Measurements from ENCODE around the gene GRK2. TPM values are rescaled to one million over a fixed set of nuclear protein-coding genes. Genes with fewer than 3 reads are reported as not detected.

GRK2 gene
- total RNA-seq, 1 donor from 2014 or later: 101 TPM

DNA sequence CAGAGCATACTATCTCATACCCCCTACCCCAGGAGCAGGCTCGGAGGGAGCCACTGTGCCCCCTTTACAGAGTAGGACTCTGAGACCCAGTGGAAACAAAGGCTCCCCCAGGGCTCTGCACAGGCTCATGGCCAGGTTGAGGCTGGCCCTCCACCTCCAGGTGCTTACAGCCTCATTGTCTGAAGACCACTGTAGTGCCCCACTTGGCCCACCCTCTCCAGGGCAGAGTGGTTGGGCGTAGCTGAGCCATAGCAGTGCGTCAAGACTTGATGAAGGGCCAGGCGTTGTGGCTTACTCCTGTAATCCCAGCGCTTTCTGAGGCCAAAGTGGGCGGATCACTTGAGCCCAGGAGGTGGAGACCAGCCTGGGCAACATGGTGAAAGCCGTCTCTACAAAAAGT lies 24.5 kb downstream of the GRK2 start:
- peak overlapping the region; percentile 99 for H3K27ac ChIP-seq
- H3K9me3 ChIP-seq: peaks cover 6% of the 10 kb centered on the region
- peak overlapping the region; percentile 99 for H3K4me3 ChIP-seq
- peaks cover 48% of the 10 kb centered on the region for H3K4me1 ChIP-seq
- H3K27me3 ChIP-seq (ENCODE audit: low read depth): no peaks in the 10 kb centered on the region
- TF ChIP-seq, protein P1, sequence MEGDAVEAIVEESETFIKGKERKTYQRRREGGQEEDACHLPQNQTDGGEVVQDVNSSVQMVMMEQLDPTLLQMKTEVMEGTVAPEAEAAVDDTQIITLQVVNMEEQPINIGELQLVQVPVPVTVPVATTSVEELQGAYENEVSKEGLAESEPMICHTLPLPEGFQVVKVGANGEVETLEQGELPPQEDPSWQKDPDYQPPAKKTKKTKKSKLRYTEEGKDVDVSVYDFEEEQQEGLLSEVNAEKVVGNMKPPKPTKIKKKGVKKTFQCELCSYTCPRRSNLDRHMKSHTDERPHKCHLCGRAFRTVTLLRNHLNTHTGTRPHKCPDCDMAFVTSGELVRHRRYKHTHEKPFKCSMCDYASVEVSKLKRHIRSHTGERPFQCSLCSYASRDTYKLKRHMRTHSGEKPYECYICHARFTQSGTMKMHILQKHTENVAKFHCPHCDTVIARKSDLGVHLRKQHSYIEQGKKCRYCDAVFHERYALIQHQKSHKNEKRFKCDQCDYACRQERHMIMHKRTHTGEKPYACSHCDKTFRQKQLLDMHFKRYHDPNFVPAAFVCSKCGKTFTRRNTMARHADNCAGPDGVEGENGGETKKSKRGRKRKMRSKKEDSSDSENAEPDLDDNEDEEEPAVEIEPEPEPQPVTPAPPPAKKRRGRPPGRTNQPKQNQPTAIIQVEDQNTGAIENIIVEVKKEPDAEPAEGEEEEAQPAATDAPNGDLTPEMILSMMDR (IDR thresholded peaks at IDR 0.05): no peak
- peaks cover 68% of the 10 kb centered on the region for H3K36me3 ChIP-seq
- ATAC-seq (no peak), DNase-seq (peak; percentile 44)
- intact Hi-C loops (cut with DNase I): no loop called here

DNA sequence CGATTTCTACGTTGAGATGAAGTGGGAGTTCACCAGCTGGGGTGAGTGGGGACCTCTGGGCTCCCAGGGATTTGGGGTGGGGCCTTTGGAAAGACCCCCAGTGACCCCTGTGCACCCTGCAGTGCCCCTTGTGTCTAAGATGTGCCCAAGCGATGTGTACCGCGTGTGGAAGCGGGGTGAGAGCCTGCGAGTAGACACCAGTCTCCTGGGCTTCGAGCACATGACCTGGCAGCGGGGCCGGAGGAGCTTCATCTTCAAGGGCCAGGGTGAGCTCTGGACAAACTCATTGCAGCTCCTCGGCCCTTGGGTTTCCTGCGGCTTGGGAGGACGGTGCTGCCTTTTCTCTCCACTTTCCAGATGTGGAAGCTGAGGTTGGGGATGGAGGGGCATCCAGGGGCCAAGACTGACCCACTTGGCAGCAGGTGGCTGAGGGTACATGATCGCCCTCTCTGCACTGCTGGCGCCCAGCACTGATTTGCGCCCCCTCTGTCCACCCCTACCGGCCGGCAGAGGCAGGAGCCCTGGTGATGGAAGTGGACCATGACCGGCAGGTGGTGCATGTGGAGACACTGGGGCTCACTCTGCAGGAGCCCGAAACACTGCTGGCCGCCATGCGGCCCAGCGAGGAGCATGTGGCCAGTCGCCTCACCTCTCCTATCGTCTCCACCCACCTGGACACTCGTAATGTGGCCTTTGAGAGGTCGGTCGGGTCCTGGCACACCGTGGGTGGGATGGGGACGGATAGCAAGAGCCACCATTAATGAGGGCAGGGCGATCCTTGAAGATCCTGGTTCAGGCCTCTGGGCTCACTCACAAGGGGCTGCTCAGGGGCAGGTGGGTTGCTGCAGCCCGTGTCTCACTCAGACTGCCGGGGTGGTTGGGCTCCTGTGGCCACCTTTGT lies 25.5 kb downstream of the GRK2 start:
- no peaks in the 10 kb centered on the region for H3K27me3 ChIP-seq (ENCODE audit: low read depth)
- peaks cover 63% of the 10 kb centered on the region for H3K36me3 ChIP-seq
- peaks cover 12% of the 10 kb centered on the region for H3K9me3 ChIP-seq
- H3K4me1 ChIP-seq: peaks cover 39% of the 10 kb centered on the region
- DNase-seq (peak; percentile 43), ATAC-seq (no peak)
- no peak overlapping the region for H3K27ac ChIP-seq
- TF ChIP-seq, protein P1 (IDR thresholded peaks at IDR 0.05): no peak
- no peak overlapping the region for H3K4me3 ChIP-seq
- intact Hi-C loops (cut with DNase I): no loop called here

DNA sequence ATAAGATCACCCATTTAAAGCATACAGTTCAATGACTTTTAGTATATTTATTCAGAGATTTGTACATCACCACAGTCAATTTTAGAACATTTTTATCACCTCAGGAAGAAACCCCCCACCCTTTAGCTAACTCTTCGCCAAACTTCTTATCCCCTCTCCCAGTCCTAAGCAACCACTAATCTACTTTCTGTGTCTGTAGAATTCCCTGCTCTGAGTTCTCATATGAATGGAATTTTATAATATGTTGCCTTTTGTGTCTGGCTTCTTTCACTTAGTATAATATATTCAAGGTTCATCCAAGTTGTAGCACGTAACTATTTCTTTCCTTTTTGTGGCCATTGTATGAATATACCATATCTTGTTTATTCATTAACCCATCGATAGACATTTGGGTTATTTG lies 26.4 kb downstream of the GRK2 start:
- Histone ChIP-seq H3K27me3 (ENCODE audit: low read depth) (no peaks in the 10 kb centered on the region), H3K4me3 (no peak overlapping the region), H3K27ac (peak overlapping the region; percentile 3), H3K4me1 (peaks cover 29% of the 10 kb centered on the region), H3K36me3 (peaks cover 66% of the 10 kb centered on the region), H3K9me3 (peaks cover 12% of the 10 kb centered on the region)
- TF ChIP-seq, protein P1 (IDR thresholded peaks at IDR 0.05): no peak
- intact Hi-C loops (cut with DNase I): no loop called here
- no peak for ATAC-seq
- DNase-seq: no peak

DNA sequence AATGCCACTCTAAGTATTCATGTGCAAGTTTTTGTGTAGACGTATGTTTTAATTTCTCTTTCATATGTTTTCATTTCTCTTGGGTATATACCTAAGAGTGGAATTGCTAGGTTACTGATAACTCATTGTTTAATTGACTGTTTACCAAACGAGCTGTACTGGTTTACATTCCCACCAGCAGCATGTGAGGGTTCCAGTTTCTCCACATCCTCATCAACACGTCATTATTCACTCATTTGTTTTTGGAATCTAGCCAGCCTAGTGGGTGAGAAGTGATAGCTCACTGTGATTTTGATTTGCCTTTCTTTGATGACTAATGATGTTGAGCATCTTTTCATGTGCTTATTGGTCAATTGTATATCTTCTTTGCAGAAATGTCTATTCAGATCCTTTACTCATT lies 26.8 kb downstream of the GRK2 start:
- Histone ChIP-seq H3K36me3 (peaks cover 66% of the 10 kb centered on the region), H3K4me1 (peaks cover 25% of the 10 kb centered on the region), H3K9me3 (peaks cover 12% of the 10 kb centered on the region), H3K4me3 (no peak overlapping the region), H3K27ac (no peak overlapping the region), H3K27me3 (ENCODE audit: low read depth) (no peaks in the 10 kb centered on the region)
- intact Hi-C loops (cut with DNase I): no loop called here
- TF ChIP-seq, protein P1 (IDR thresholded peaks at IDR 0.05): no peak
- peak; percentile 4 for DNase-seq
- ATAC-seq: no peak

DNA sequence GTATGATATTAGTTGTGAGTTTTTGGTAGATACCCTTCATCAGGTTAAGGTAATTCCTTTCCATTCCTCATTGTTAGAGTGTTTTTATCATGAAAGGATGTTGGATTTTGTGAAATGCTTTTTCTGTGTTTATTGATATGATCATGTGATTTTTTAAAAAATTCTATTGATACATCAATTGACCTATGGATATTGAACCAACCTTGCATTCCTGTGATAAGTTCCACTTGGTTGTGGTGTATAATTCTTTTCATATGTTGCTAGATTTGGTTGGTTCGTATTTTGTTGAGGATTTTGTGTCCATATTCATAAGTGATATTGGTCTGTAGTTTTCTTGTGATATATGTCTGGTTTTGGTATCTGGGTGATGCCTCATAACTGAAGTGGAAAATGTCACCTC lies 29.6 kb downstream of the GRK2 start:
- ATAC-seq (no peak), DNase-seq (no peak)
- Histone ChIP-seq H3K4me1 (peaks cover 9% of the 10 kb centered on the region), H3K36me3 (peaks cover 86% of the 10 kb centered on the region), H3K9me3 (peaks cover 12% of the 10 kb centered on the region), H3K27ac (no peak overlapping the region), H3K4me3 (no peak overlapping the region), H3K27me3 (ENCODE audit: low read depth) (no peaks in the 10 kb centered on the region)
- TF ChIP-seq, protein P1 (IDR thresholded peaks at IDR 0.05): no peak
- intact Hi-C loops (cut with DNase I): no loop called here
